ENCODE measurements around the gene TCF7L2.

- TF ChIP-seq, protein P1, sequence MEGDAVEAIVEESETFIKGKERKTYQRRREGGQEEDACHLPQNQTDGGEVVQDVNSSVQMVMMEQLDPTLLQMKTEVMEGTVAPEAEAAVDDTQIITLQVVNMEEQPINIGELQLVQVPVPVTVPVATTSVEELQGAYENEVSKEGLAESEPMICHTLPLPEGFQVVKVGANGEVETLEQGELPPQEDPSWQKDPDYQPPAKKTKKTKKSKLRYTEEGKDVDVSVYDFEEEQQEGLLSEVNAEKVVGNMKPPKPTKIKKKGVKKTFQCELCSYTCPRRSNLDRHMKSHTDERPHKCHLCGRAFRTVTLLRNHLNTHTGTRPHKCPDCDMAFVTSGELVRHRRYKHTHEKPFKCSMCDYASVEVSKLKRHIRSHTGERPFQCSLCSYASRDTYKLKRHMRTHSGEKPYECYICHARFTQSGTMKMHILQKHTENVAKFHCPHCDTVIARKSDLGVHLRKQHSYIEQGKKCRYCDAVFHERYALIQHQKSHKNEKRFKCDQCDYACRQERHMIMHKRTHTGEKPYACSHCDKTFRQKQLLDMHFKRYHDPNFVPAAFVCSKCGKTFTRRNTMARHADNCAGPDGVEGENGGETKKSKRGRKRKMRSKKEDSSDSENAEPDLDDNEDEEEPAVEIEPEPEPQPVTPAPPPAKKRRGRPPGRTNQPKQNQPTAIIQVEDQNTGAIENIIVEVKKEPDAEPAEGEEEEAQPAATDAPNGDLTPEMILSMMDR (IDR thresholded peaks at IDR 0.05; ENCODE audit: low read depth, low read length, poor library complexity, severe bottlenecking), result no peak
- TF ChIP-seq EZH2phosphoT487 (IDR thresholded peaks at IDR 0.05; ENCODE audit: borderline replicate concordance, low read length), result no peak
Measured at GRCh38 chr10:113099431-113100183, 149.6 kb downstream of the TCF7L2 start.

Data from DOHH2 (cell line).